Keratinocyte (primary cell): ENCODE results near the gene WNT1.

ENCODE experiments used
- EZH2 ChIP-seq: IDR thresholded peaks from one replicate; pipeline ENCODE4 v1.6.1; 2012; ENCODE audit warnings: inconsistent platforms, mild to moderate bottlenecking, low read length, moderate library complexity
- TF ChIP-seq, protein P1 (sequence below), 3 experiments: IDR thresholded peaks in 1 of 3; conservative IDR thresholded peaks in 1 of 3; optimal IDR thresholded peaks in 1 of 3; 2 replicates in 2 of 3; 3 replicates in 1 of 3; pipeline versions ENCODE3 to v1.5.1; 2011; ENCODE audit warnings: low read length in 3 of 3, mild to moderate bottlenecking in 3 of 3, moderate library complexity in 2 of 3, control low read depth in 1 of 3, inconsistent platforms in 1 of 3; ENCODE audit not compliant: insufficient read depth in 2 of 3; ENCODE audit errors: extremely low read depth in 1 of 3

DNA sequence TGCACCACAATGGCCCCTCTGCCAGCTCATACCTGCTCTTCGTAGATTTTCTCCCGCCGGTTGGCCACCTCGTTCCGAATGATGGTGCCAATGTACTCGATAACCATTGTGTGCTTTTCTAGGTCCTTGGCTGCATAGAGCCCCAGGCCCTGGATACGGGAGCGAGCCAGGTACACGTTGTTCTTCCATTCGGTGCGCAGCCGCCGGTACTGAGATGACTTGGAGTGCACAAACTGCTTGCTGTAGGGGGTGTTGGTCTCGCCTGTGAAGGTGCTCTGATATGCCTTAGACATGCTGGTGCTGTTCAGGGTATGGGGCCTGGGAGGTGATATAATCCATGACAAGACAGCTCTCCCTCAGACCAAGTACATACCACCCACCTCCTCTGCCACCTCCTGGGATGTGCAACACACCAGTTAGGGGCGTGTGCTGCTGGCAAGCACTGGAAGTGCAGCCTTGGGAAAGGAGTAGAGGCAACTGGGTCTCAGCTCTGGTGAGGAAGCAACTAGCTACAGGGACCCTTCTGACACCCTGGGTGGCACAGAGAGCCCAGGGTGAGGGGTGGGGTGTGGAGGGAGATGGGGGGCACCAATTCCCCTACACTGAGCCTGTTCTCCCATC is 44.5 kb downstream of the WNT1 start:
- TF ChIP-seq, protein P1, sequence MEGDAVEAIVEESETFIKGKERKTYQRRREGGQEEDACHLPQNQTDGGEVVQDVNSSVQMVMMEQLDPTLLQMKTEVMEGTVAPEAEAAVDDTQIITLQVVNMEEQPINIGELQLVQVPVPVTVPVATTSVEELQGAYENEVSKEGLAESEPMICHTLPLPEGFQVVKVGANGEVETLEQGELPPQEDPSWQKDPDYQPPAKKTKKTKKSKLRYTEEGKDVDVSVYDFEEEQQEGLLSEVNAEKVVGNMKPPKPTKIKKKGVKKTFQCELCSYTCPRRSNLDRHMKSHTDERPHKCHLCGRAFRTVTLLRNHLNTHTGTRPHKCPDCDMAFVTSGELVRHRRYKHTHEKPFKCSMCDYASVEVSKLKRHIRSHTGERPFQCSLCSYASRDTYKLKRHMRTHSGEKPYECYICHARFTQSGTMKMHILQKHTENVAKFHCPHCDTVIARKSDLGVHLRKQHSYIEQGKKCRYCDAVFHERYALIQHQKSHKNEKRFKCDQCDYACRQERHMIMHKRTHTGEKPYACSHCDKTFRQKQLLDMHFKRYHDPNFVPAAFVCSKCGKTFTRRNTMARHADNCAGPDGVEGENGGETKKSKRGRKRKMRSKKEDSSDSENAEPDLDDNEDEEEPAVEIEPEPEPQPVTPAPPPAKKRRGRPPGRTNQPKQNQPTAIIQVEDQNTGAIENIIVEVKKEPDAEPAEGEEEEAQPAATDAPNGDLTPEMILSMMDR (optimal IDR thresholded peaks at IDR 0.05 in 1 of 3, IDR thresholded peaks at IDR 0.05 in 1 of 3, conservative IDR thresholded peaks at IDR 0.05 in 1 of 3; ENCODE audit: extremely low read depth in 1 of 3, insufficient read depth in 2 of 3, low read length in 3 of 3), result no peak
- no peak for TF ChIP-seq EZH2
